CD14-positive monocyte (primary cell): ENCODE data around the gene TRIP6. TPM values are rescaled to one million over a fixed set of nuclear protein-coding genes. Genes with fewer than 3 reads are reported as not detected.
"Not testable (repeated sequence)": the region's sequence is repeated elsewhere in the genome, so short reads cannot be mapped to it uniquely, and the experiment has no call there.

ENCODE experiments used
- DNase-seq, 3 donors: peaks; one replicate each; pipeline ENCODE4 v3.0.0-alpha.2; 2011 to 2022
- H2AFZ ChIP-seq: 2 replicates; pipeline ENCODE4 v1.6.0; 2012; ENCODE audit warnings: mild to moderate bottlenecking, low read depth, low read length, inconsistent platforms; ENCODE audit not compliant: insufficient read depth, poor library complexity, severe bottlenecking
- H3K27ac ChIP-seq, 2 donors: 1 replicate in 1 of 2; 2 replicates in 1 of 2; pipeline ENCODE4 v1.5.1; 2012 to 2013; ENCODE audit warnings: low read length in 2 of 2, control low read depth in 1 of 2, inconsistent platforms in 1 of 2, low read depth in 1 of 2, mild to moderate bottlenecking in 1 of 2
- H3K27me3 ChIP-seq, 2 donors: one replicate each; pipeline versions ENCODE4 v1.6.0 to v1.6.1; 2011 to 2013; ENCODE audit warnings: low read length in 2 of 2; ENCODE audit not compliant: control insufficient read depth in 2 of 2, insufficient read depth in 2 of 2
- H3K36me3 ChIP-seq, 2 donors: replicated peaks in 1 of 2; 1 replicate in 1 of 2; 2 replicates in 1 of 2; pipeline versions ENCODE4 v1.5.1 to v1.6.1; 2012 to 2013; ENCODE audit warnings: low read length in 2 of 2, control low read depth in 1 of 2, inconsistent platforms in 1 of 2, mild to moderate bottlenecking in 1 of 2; ENCODE audit not compliant: insufficient read depth in 2 of 2, control insufficient read depth in 1 of 2
- H3K4me1 ChIP-seq, 2 donors: 1 replicate in 1 of 2; 2 replicates in 1 of 2; pipeline versions ENCODE4 v1.5.1 to v1.6.1; 2012 to 2013; ENCODE audit warnings: low read length in 2 of 2, control low read depth in 1 of 2, inconsistent platforms in 1 of 2, mild to moderate bottlenecking in 1 of 2, moderate library complexity in 1 of 2; ENCODE audit not compliant: insufficient read depth in 2 of 2, control insufficient read depth in 1 of 2
- H3K4me2 ChIP-seq: replicated peaks from 2 replicates; pipeline ENCODE3; 2012; ENCODE audit warnings: low read length, moderate library complexity, mild to moderate bottlenecking; ENCODE audit not compliant: poor library complexity, severe bottlenecking; ENCODE audit errors: extremely low read depth
- H3K4me3 ChIP-seq, 3 experiments: fragments of 200-600 bp in 1 of 3; sonication (generic) in 1 of 3; replicated peaks in 1 of 3; 1 replicate in 2 of 3; 2 replicates in 1 of 3; pipeline ENCODE4 v1.5.1; 2011 to 2013; ENCODE audit warnings: low read length in 3 of 3, mild to moderate bottlenecking in 3 of 3, control low read depth in 2 of 3, low read depth in 2 of 3, inconsistent platforms in 1 of 3, moderate library complexity in 1 of 3
- H3K79me2 ChIP-seq: 2 replicates; pipeline ENCODE4 v1.6.0; 2012; ENCODE audit warnings: mild to moderate bottlenecking, control low read depth, inconsistent platforms, low read length, moderate library complexity; ENCODE audit not compliant: insufficient read depth
- H3K9ac ChIP-seq: 2 replicates; pipeline ENCODE4 v1.6.0; 2017; ENCODE audit warnings: low read length, mild to moderate bottlenecking; ENCODE audit not compliant: insufficient read depth, poor library complexity, severe bottlenecking
- H3K9me3 ChIP-seq, 2 donors: replicated peaks in 1 of 2; 1 replicate in 1 of 2; 2 replicates in 1 of 2; pipeline versions ENCODE4 v1.5.1 to v1.6.1; 2012 to 2013; ENCODE audit warnings: low read length in 2 of 2, control low read depth in 1 of 2; ENCODE audit not compliant: control insufficient read depth in 1 of 2, insufficient read depth in 1 of 2
- H4K20me1 ChIP-seq: 2 replicates; pipeline ENCODE4 v1.6.0; 2012; ENCODE audit warnings: mild to moderate bottlenecking, low read length, control low read depth, moderate library complexity; ENCODE audit not compliant: insufficient read depth
- H3K27ac Mint-ChIP-seq, 7 donors: one replicate each; pipeline ENCODE4 v1.8.0; 2020; ENCODE audit warnings: mild to moderate bottlenecking in 7 of 7, mixed read lengths in 7 of 7, moderate library complexity in 6 of 7, inconsistent platforms in 2 of 7
- H3K27me3 Mint-ChIP-seq, 3 donors: one replicate each; pipeline ENCODE4 v1.8.0; 2021 to 2022; ENCODE audit warnings: low read depth in 3 of 3, mild to moderate bottlenecking in 3 of 3, mixed read lengths in 3 of 3, moderate library complexity in 3 of 3, inconsistent platforms in 1 of 3
- H3K36me3 Mint-ChIP-seq, 2 donors: one replicate each; pipeline ENCODE4 v1.8.0; 2020; ENCODE audit warnings: mixed read lengths in 2 of 2, inconsistent platforms in 1 of 2, mild to moderate bottlenecking in 1 of 2
- H3K4me1 Mint-ChIP-seq: one replicate; pipeline ENCODE4 v1.8.0; 2020; ENCODE audit warnings: mild to moderate bottlenecking, mixed read lengths
- H3K4me3 Mint-ChIP-seq, 2 donors: one replicate each; pipeline ENCODE4 v1.8.0; 2020; ENCODE audit warnings: mild to moderate bottlenecking in 2 of 2, mixed read lengths in 2 of 2, moderate library complexity in 1 of 2
- H3K9me3 Mint-ChIP-seq, 7 donors: one replicate each; pipeline ENCODE4 v1.8.0; 2020 to 2022; ENCODE audit warnings: mixed read lengths in 7 of 7, mild to moderate bottlenecking in 6 of 7, moderate library complexity in 6 of 7, inconsistent platforms in 2 of 7
- WGBS: methylation state at CpG from one replicate; pipeline ENCODE4 v1.1.5; 2013; ENCODE audit warnings: missing lambda C conversion rate; ENCODE audit not compliant: insufficient coverage; 5-methylcytosine and 5-hydroxymethylcytosine counted together
- intact Hi-C, 2 donors: fragments of 100-400 bp; cut with micrococcal nuclease; formaldehyde crosslinking; loops; one replicate each; pipeline versions ENCODE4 v1.15.0 to v1.15.1; 2023
- polyA plus RNA-seq, 3 donors: library from polyadenylated mRNA; depleted of rRNA in 1 of 3; unstranded in 2 of 3; stranded (reverse) in 1 of 3; fragments of 300-500 nt in 2 of 3; fragments of >200 nt in 1 of 3; fragmentation: Illumina TruSeq in 2 of 3; gene quantifications; 1 replicate in 2 of 3; 2 replicates in 1 of 3; pipeline ENCODE4 v1.2.3, GENCODE V29; 2012 to 2021
- TF ChIP-seq, protein P1 (sequence below): fragments of 200-600 bp; IDR thresholded peaks from one replicate; pipeline ENCODE4 v1.8.0; 2022; ENCODE audit warnings: antibody characterized with exemption, mild to moderate bottlenecking

Gene TRIP6
- polyA plus RNA-seq, 3 donors = 1.9 to 5.9 (median 5.8) TPM

DNA sequence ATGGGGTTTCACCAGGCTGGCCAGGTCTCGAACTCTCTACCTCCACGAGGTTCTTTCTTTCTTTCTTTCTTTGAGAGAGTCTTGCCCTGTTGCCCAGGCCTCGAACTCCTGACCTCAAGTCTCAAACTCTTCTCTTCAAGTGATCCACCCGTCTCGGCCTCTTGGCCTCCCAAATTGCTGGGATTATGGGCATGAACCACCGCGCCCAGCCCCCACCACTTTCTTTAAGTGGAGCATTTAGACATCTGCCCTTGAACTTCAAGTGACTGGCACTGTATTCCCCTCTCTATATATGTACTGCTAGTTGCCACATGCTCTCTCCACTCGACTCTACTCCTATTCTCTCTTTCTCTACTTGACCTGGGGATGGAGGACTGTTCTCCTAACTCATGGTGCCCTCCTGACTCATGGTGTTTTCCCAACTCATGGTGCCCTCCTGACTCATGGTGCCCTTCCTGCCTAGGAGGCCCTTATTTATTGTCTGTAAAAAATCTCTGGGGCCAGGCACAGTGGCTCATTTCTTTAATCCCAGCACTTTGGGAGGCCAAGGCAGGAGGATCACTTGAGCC is 47.8 kb downstream of the TRIP6 start:
- Histone ChIP-seq H4K20me1 (no peaks in the 10 kb centered on the region), H3K4me2 (no peak overlapping the region), H3K27ac (peak overlapping the region; percentile 52 to 67), H3K36me3 (no peaks in the 10 kb centered on the region), H3K9me3 (no peaks in the 10 kb centered on the region), H3K4me1 (peaks cover 28 to 41% of the 10 kb centered on the region in 2 donors), H3K79me2 (no peaks in the 10 kb centered on the region), H3K4me3 (no peak overlapping the region), H2AFZ (no peak overlapping the region), H3K9ac (no peak overlapping the region), H3K27me3 (no peaks in the 10 kb centered on the region)
- WGBS = 98% methylated on average over 5 of the region's 8 CpGs
- no peak overlapping the region for H3K4me3 Mint-ChIP-seq
- peaks cover 39% of the 10 kb centered on the region for H3K4me1 Mint-ChIP-seq
- H3K36me3 Mint-ChIP-seq = peaks cover 4% of the 10 kb centered on the region in 2 donors
- TF ChIP-seq, protein P1, sequence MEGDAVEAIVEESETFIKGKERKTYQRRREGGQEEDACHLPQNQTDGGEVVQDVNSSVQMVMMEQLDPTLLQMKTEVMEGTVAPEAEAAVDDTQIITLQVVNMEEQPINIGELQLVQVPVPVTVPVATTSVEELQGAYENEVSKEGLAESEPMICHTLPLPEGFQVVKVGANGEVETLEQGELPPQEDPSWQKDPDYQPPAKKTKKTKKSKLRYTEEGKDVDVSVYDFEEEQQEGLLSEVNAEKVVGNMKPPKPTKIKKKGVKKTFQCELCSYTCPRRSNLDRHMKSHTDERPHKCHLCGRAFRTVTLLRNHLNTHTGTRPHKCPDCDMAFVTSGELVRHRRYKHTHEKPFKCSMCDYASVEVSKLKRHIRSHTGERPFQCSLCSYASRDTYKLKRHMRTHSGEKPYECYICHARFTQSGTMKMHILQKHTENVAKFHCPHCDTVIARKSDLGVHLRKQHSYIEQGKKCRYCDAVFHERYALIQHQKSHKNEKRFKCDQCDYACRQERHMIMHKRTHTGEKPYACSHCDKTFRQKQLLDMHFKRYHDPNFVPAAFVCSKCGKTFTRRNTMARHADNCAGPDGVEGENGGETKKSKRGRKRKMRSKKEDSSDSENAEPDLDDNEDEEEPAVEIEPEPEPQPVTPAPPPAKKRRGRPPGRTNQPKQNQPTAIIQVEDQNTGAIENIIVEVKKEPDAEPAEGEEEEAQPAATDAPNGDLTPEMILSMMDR = no peak
- intact Hi-C loops = no loop called here
- H3K9me3 Mint-ChIP-seq = peaks cover 0 to 9% (median 2%) of the 10 kb centered on the region in 7 donors
- peak overlapping the region; percentile 74 to 95 (median 94) for H3K27ac Mint-ChIP-seq
- peak; percentile 82 to 94 (median 84) for DNase-seq
- H3K27me3 Mint-ChIP-seq = peaks cover 4 to 10% (median 10%) of the 10 kb centered on the region in 3 donors

DNA sequence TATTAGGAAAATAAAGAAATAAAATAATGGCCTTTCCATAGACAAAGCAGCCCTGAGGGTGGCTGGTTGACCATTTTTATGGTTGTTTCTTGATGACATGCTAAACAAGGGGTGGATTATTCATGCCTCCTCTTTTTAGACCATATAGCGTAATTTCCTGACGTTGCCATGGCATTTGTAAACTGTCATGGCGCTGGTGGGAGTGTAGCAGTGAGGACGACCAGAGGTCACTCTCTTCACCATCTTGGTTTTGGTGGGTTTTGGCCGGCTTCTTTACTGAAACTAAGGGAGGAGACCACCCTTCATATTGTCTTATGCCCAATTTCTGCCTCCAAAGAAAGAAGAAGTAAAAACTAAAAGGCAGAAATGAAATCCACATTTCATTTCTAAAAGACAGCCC is 52.1 kb downstream of the TRIP6 start:
- DNase-seq, H3K4me3 Mint-ChIP-seq, H3K4me2 ChIP-seq, H3K27me3 ChIP-seq, H3K9me3 ChIP-seq, intact Hi-C loops, H3K9me3 Mint-ChIP-seq, H3K36me3 Mint-ChIP-seq, H3K4me3 ChIP-seq, H3K79me2 ChIP-seq, H2AFZ ChIP-seq, H3K27ac ChIP-seq, H4K20me1 ChIP-seq, H3K36me3 ChIP-seq, H3K9ac ChIP-seq: not testable (repeated sequence)
- peaks cover 17 to 19% of the 10 kb centered on the region in 2 donors for H3K4me1 ChIP-seq
- peaks cover 9 to 31% (median 31%) of the 10 kb centered on the region in 3 donors for H3K27me3 Mint-ChIP-seq
- peaks cover 16% of the 10 kb centered on the region for H3K4me1 Mint-ChIP-seq
- H3K27ac Mint-ChIP-seq = peak overlapping the region in 2 of 7 donors; percentile 27 to 43
- WGBS = no CpG with 5 or more reads among the region's 5 CpGs

DNA sequence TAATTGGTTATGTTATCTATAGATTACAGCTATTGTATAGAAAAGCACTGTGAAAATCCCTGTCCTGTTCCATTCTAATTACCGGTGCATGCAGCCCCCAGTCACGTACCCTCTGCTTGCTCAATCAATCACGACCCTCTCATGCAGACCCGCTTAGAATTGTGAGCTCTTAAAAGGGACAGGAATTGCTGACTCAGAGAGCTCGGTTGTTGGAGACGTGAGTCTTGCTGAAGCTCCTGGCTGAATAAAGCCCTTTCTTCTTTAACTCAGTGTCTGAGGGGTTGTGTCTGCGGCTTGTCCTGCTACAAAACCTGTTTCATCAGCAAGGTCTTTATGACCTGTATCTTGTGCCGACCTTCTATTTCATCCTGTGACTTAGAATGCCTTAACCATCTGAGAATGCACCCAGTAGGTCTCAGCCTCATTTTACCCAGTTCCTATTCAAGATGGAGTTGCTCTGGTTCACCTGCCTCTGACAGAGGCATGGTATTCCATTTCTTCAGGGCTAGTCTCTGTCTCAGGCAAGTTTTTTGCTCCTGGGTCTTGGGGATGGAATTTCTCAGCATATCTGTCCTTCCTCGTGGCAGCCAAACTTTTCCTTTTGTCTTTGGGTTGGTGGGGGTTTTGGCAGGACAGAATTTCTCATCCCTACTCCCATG is 52.7 kb downstream of the TRIP6 start:
- WGBS = 88% methylated on average over 8 of the region's 9 CpGs
- H3K79me2 ChIP-seq, intact Hi-C loops, H4K20me1 ChIP-seq, H3K4me3 ChIP-seq, DNase-seq, H3K27me3 ChIP-seq, H3K9me3 Mint-ChIP-seq, H3K36me3 Mint-ChIP-seq, H3K9ac ChIP-seq, H3K4me2 ChIP-seq, H3K9me3 ChIP-seq, H3K27ac Mint-ChIP-seq, H2AFZ ChIP-seq, H3K27ac ChIP-seq, H3K36me3 ChIP-seq: not testable (repeated sequence)
- peaks cover 14 to 16% of the 10 kb centered on the region in 2 donors for H3K4me1 ChIP-seq
- Mint-ChIP-seq H3K4me3 (peak overlapping the region in 1 of 2 donors; percentile 14), H3K27me3 (peaks cover 9 to 31% (median 31%) of the 10 kb centered on the region in 3 donors), H3K4me1 (peaks cover 14% of the 10 kb centered on the region)
